ENCODE results near the gene KDM2B.

DNA sequence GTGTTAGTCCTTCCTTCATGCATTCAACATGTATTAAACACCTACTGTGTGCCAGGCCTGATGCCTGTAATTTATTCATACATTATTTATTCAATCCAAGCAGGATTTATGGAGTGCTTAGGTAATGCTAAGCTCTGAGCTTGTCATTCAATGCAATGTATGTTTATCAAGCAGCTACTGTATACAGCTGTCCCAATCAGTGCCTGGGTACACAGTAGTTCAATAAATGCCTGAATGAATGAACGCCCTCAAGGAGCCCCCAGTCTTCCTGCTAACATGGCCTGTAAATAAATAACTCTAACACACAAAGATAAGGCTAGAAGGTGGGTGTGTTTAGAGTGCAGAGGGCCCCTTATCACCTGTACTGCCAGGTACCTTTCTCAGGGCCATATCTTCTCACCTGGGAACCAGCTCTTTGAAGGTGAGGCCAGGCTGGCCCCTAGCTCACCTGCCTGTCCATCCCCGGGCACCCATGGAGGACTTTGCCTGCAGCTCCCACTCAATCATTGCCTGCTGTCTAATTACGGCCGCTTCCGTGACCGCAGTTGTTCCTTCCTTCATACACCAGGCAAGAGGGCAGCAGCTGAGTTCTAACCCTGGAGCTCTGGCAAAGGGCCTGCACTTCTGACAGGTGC, 20.0 kb upstream of the KDM2B start:
- TF ChIP-seq, protein P1, sequence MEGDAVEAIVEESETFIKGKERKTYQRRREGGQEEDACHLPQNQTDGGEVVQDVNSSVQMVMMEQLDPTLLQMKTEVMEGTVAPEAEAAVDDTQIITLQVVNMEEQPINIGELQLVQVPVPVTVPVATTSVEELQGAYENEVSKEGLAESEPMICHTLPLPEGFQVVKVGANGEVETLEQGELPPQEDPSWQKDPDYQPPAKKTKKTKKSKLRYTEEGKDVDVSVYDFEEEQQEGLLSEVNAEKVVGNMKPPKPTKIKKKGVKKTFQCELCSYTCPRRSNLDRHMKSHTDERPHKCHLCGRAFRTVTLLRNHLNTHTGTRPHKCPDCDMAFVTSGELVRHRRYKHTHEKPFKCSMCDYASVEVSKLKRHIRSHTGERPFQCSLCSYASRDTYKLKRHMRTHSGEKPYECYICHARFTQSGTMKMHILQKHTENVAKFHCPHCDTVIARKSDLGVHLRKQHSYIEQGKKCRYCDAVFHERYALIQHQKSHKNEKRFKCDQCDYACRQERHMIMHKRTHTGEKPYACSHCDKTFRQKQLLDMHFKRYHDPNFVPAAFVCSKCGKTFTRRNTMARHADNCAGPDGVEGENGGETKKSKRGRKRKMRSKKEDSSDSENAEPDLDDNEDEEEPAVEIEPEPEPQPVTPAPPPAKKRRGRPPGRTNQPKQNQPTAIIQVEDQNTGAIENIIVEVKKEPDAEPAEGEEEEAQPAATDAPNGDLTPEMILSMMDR (IDR thresholded peaks at IDR 0.05; ENCODE audit: low read length), result no peak
- TF ChIP-seq EZH2 (IDR thresholded peaks at IDR 0.05; ENCODE audit: borderline replicate concordance, low read length), result no peak
